MM.1S (cell line): ENCODE results near the gene KRTAP10-4.

Source experiments
- DNase-seq: peaks from one replicate; pipeline ENCODE4 v3.0.0-alpha.2; 2015
- H2AFZ ChIP-seq: fragments of 300-600 bp; sonication (generic); 2 replicates; pipeline ENCODE4 v1.6.0; 2016; ENCODE audit warnings: antibody characterized with exemption, low read length
- H3F3A ChIP-seq: fragments of 300-600 bp; sonication (generic); 2 replicates; pipeline ENCODE4 v1.6.1; 2016; ENCODE audit warnings: mild to moderate bottlenecking, antibody characterized with exemption, low read length, moderate library complexity, mixed read lengths; ENCODE audit not compliant: insufficient read depth
- H3K27ac ChIP-seq: fragments of 300-600 bp; sonication (generic); 2 replicates; pipeline ENCODE4 v1.5.1; 2016; ENCODE audit warnings: mild to moderate bottlenecking, low read length
- H3K27me3 ChIP-seq: fragments of 300-600 bp; sonication (generic); replicated peaks from 2 replicates; pipeline ENCODE4 v1.6.0; 2016; ENCODE audit warnings: low read length; ENCODE audit not compliant: insufficient read depth
- H3K36me3 ChIP-seq: fragments of 300-600 bp; sonication (generic); replicated peaks from 2 replicates; pipeline ENCODE4 v1.6.1; 2016; ENCODE audit warnings: mild to moderate bottlenecking, low read length, mixed read lengths; ENCODE audit not compliant: insufficient read depth
- H3K4me1 ChIP-seq: fragments of 300-600 bp; sonication (generic); 2 replicates; pipeline ENCODE4 v1.6.1; 2016; ENCODE audit warnings: low read length, mixed read lengths
- H3K4me2 ChIP-seq: fragments of 300-600 bp; sonication (generic); 2 replicates; pipeline ENCODE4 v1.6.0; 2016; ENCODE audit warnings: low read depth, low read length
- H3K4me3 ChIP-seq: fragments of 300-600 bp; sonication (generic); 2 replicates; pipeline ENCODE4 v1.5.1; 2016; ENCODE audit warnings: low read length, mixed read lengths
- H3K79me2 ChIP-seq: fragments of 300-600 bp; sonication (generic); 2 replicates; pipeline ENCODE4 v1.6.1; 2016; ENCODE audit warnings: mixed run types, low read length, mixed read lengths
- H3K9ac ChIP-seq: fragments of 300-600 bp; sonication (generic); 2 replicates; pipeline ENCODE4 v1.6.1; 2016; ENCODE audit warnings: low read length, mixed read lengths
- H3K9me2 ChIP-seq: fragments of 300-600 bp; sonication (generic); replicated peaks from 2 replicates; pipeline ENCODE4 v1.6.1; 2016; ENCODE audit warnings: mild to moderate bottlenecking, low read length, mixed read lengths; ENCODE audit not compliant: insufficient read depth
- H3K9me3 ChIP-seq: fragments of 300-600 bp; sonication (generic); replicated peaks from 2 replicates; pipeline ENCODE4 v1.6.1; 2016; ENCODE audit warnings: mild to moderate bottlenecking, low read length, mixed read lengths; ENCODE audit not compliant: insufficient read depth
- H4K20me1 ChIP-seq: fragments of 300-600 bp; sonication (generic); 2 replicates; pipeline ENCODE4 v1.6.1; 2016; ENCODE audit warnings: mild to moderate bottlenecking, low read length, moderate library complexity, mixed read lengths; ENCODE audit not compliant: insufficient read depth
- CTCF ChIP-seq: fragments of 300-600 bp; sonication (generic); IDR thresholded peaks from 2 replicates; pipeline ENCODE4 v1.5.1; 2016; ENCODE audit warnings: antibody characterized with exemption, low read length, mixed read lengths
- EZH2 ChIP-seq: fragments of 300-600 bp; sonication (generic); optimal IDR thresholded peaks from 2 replicates; pipeline ENCODE3; 2017; ENCODE audit warnings: low read depth, mild to moderate bottlenecking, antibody characterized with exemption, low read length, mixed read lengths
- EZH2phosphoT487 ChIP-seq: fragments of 300-600 bp; sonication (generic); IDR thresholded peaks from 2 replicates; pipeline ENCODE4 v1.6.1; 2018; ENCODE audit warnings: antibody characterized with exemption, low read length

KRTAP10-4 gene

GRCh38 chr21:44615466-44615865, 41.9 kb downstream of the KRTAP10-4 start:
- H2AFZ ChIP-seq = no peak overlapping the region
- no peak overlapping the region for H3K4me3 ChIP-seq
- no peaks in the 10 kb centered on the region for H3K4me1 ChIP-seq
- no peaks in the 10 kb centered on the region for H3K36me3 ChIP-seq
- H4K20me1 ChIP-seq = no peaks in the 10 kb centered on the region
- H3K4me2 ChIP-seq = no peak overlapping the region
- no peak overlapping the region for H3K27ac ChIP-seq
- no peak for TF ChIP-seq EZH2phosphoT487
- no peak for TF ChIP-seq EZH2
- no peak for TF ChIP-seq CTCF
- no peaks in the 10 kb centered on the region for H3K9me3 ChIP-seq
- H3K79me2 ChIP-seq = no peaks in the 10 kb centered on the region
- DNase-seq = no peak
- H3K9me2 ChIP-seq = no peaks in the 10 kb centered on the region
- H3K27me3 ChIP-seq = peaks cover 88% of the 10 kb centered on the region
- no peaks in the 10 kb centered on the region for H3F3A ChIP-seq
- H3K9ac ChIP-seq = no peak overlapping the region

GRCh38 chr21:44615911-44616590, 42.5 kb downstream of the KRTAP10-4 start:
- Histone ChIP-seq H3K4me1 (no peaks in the 10 kb centered on the region), H3K36me3 (no peaks in the 10 kb centered on the region), H4K20me1 (no peaks in the 10 kb centered on the region), H2AFZ (no peak overlapping the region), H3K79me2 (no peaks in the 10 kb centered on the region), H3K9me3 (no peaks in the 10 kb centered on the region), H3K9ac (no peak overlapping the region), H3K4me3 (no peak overlapping the region), H3K27ac (no peak overlapping the region), H3K9me2 (no peaks in the 10 kb centered on the region), H3K4me2 (no peak overlapping the region), H3K27me3 (peaks cover 94% of the 10 kb centered on the region), H3F3A (no peaks in the 10 kb centered on the region)
- DNase-seq = no peak
- no peak for TF ChIP-seq CTCF
- TF ChIP-seq EZH2 = no peak
- TF ChIP-seq EZH2phosphoT487 = no peak

GRCh38 chr21:44616591-44616926, 43.0 kb downstream of the KRTAP10-4 start:
- no peak for DNase-seq
- Histone ChIP-seq H3K79me2 (no peaks in the 10 kb centered on the region), H3K4me2 (no peak overlapping the region), H3K27ac (no peak overlapping the region), H3K9me3 (no peaks in the 10 kb centered on the region), H3K9ac (no peak overlapping the region), H3K36me3 (no peaks in the 10 kb centered on the region), H3K4me3 (no peak overlapping the region), H2AFZ (no peak overlapping the region), H4K20me1 (no peaks in the 10 kb centered on the region), H3K9me2 (no peaks in the 10 kb centered on the region), H3F3A (no peaks in the 10 kb centered on the region), H3K27me3 (peaks cover 99% of the 10 kb centered on the region), H3K4me1 (no peaks in the 10 kb centered on the region)
- no peak for TF ChIP-seq EZH2phosphoT487
- no peak for TF ChIP-seq CTCF
- no peak for TF ChIP-seq EZH2
